ENCODE results near the gene TECPR1.

- TF ChIP-seq CTCF (IDR thresholded peaks at IDR 0.05; ENCODE audit: insufficient read depth, low read length, poor library complexity, severe bottlenecking) (no peak), EZH2phosphoT487 (conservative IDR thresholded peaks at IDR 0.05; ENCODE audit: low read length) (no peak)
Observed at GRCh38 chr7:98296833-98297232, 44.8 kb upstream of the TECPR1 start.

Data from SU-DHL-6 (cell line).